ENCODE data around the gene ELAC1. TPM values are rescaled to one million over a fixed set of nuclear protein-coding genes. Genes with fewer than 3 reads are reported as not detected.

Gene ELAC1
- total RNA-seq, 4 donors from 2014 or later: 1.6 to 8.9 (median 6.0) TPM

DNA sequence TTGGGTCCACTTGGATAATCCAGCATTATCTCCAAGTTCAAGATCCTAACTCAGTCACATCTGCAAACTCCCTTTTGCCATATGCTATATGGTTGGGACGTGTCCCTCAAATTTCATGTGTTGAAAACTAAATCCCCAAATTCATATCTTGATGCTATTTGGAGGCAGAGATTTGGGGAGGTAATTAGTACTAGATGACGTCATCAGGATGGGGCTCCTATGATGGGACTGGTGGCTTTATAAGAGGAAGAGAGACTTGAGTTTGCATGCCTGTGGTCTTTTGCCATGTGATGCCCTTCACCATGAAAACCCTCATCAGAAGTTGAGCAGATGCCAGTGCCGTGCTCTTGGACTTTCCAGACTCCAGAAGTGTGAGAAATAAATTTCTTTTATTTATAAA lies 45.4 kb downstream of the ELAC1 start:
- H3K36me3 ChIP-seq: no peaks in the 10 kb centered on the region
- no peaks in the 10 kb centered on the region for H3K9me3 ChIP-seq
- H3K27me3 ChIP-seq: no peaks in the 10 kb centered on the region
- intact Hi-C loops (cut with DNase I): no loop called here
- no peak for TF ChIP-seq POLR2A (IDR thresholded peaks at IDR 0.05)
- TF ChIP-seq, protein P1, sequence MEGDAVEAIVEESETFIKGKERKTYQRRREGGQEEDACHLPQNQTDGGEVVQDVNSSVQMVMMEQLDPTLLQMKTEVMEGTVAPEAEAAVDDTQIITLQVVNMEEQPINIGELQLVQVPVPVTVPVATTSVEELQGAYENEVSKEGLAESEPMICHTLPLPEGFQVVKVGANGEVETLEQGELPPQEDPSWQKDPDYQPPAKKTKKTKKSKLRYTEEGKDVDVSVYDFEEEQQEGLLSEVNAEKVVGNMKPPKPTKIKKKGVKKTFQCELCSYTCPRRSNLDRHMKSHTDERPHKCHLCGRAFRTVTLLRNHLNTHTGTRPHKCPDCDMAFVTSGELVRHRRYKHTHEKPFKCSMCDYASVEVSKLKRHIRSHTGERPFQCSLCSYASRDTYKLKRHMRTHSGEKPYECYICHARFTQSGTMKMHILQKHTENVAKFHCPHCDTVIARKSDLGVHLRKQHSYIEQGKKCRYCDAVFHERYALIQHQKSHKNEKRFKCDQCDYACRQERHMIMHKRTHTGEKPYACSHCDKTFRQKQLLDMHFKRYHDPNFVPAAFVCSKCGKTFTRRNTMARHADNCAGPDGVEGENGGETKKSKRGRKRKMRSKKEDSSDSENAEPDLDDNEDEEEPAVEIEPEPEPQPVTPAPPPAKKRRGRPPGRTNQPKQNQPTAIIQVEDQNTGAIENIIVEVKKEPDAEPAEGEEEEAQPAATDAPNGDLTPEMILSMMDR (IDR thresholded peaks at IDR 0.05): no peak
- no peaks in the 10 kb centered on the region for H3K4me1 ChIP-seq
- no peak for DNase-seq
- no peak overlapping the region for H3K4me3 ChIP-seq
- no peak overlapping the region for H3K27ac ChIP-seq
- WGBS, 2 donors: 65 to 100% methylated on average over 3 of the region's 3 CpGs

DNA sequence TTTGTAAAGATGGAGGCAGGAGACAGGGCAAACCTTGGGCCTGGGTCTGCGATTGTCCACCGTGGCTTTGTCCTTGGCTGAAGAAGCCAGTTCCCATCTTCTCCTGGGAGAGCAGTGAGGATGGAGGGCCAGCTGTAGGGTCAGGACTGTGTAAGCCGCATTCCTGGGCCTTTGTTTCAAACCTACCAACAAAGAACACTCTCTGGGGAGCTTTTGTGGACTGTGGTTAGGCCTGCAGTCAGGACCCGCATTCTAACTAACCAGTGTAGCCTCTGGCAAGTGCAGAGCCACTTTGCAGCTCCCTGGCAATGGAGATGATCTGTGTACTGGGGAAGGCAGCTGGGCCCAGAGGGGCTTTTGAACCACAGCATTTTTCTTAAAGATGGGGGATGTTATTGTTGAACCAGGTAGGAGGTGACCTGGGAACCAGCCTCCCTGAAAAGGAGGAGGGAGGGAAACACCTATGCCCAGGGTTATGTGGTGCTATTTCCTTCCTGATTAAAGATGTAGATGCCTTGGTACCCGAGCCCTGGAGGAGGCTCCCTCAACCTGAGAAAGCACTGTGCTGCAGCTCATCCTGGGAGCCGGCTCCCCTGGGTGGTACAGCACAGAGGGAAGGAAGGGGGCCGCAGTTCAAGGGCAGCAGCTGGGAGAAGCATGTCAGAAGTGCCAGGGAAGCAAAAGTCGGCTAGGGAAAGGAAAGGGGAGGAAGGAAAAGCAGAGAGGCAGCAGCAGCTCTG lies 49.5 kb downstream of the ELAC1 start:
- no peaks in the 10 kb centered on the region for H3K9me3 ChIP-seq
- no peaks in the 10 kb centered on the region for H3K36me3 ChIP-seq
- no peaks in the 10 kb centered on the region for H3K27me3 ChIP-seq
- no peak for DNase-seq
- no peak overlapping the region for H3K4me3 ChIP-seq
- intact Hi-C loops (cut with DNase I): no loop called here
- no peaks in the 10 kb centered on the region for H3K4me1 ChIP-seq
- 64 to 79% methylated on average over 5 to 8 of the region's 8 CpGs for WGBS, 2 donors
- TF ChIP-seq, protein P1 (IDR thresholded peaks at IDR 0.05): no peak
- TF ChIP-seq POLR2A (IDR thresholded peaks at IDR 0.05): no peak
- H3K27ac ChIP-seq: no peak overlapping the region

DNA sequence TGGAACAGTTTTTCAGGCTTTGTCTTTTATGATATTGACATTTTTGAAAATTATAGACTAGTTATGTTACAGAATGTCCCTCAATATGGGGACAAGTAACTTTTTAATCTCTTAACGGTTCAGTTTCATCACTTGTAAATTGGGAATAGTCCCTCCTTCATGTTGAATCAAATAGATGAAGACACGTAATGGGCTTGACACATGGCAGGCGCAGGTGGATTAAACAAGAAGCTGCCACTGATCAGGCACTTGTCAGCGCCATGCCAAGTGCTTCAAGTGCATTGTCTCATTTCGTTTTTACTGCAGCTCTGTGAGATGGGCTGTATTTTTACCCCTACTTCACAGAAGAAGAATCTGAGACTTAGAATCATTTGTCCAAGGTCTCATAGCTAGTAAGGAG lies 52.7 kb downstream of the ELAC1 start:
- 79 to 81% methylated on average over 5 of the region's 5 CpGs for WGBS, 2 donors
- intact Hi-C loops (cut with DNase I): loop anchor here (10.0 kb wide), 1 partner anchor 56 kb away; the partner anchor contains the start of gene ELAC1
- H3K27ac ChIP-seq: no peak overlapping the region
- no peak overlapping the region for H3K4me3 ChIP-seq
- no peaks in the 10 kb centered on the region for H3K4me1 ChIP-seq
- TF ChIP-seq, protein P1 (IDR thresholded peaks at IDR 0.05): no peak
- no peak for TF ChIP-seq POLR2A (IDR thresholded peaks at IDR 0.05)
- DNase-seq: no peak
- H3K9me3 ChIP-seq: no peaks in the 10 kb centered on the region
- H3K27me3 ChIP-seq: no peaks in the 10 kb centered on the region
- peaks cover 0 to 16% (median 0%) of the 10 kb centered on the region in 3 donors for H3K36me3 ChIP-seq

DNA sequence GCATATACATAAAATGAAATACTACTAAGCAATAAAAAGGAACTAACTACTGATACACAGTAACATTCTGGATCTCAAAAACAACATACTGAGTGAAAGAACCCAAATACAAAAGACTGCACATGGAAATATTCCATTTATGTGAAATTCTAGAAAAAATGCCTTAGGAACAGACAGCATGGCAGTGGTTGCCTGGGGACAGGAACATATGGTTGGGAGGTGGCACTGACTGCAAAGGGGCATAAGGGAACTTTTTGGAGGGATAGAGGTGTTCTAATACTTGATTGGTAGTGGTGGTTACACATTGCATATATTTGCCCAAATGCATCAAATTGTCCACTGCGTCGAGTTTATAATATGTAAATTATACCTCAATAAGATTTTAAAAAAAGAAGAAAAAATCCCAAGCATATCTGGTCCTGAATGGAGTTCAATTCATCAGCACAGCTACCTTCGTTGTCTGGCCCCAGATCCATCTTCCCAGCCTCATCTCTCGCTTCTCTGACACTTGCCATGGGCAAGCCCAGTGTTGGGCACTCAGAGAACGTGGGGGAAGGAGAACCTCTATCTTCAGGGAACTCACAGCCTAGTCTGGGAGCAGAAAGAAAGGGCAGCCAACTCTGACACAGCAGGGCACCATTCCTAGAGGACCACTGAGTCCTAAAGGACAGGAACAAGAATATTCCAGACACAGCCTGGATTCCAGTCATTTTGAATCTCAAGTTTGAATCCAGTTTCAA lies 53.6 kb downstream of the ELAC1 start:
- DNase-seq: no peak
- intact Hi-C loops (cut with DNase I): loop anchor here (10.0 kb wide), 1 partner anchor 57 kb away; the partner anchor contains the start of gene ELAC1
- Histone ChIP-seq H3K36me3 (peaks cover 0 to 24% (median 0%) of the 10 kb centered on the region in 3 donors), H3K27me3 (no peaks in the 10 kb centered on the region), H3K4me1 (no peaks in the 10 kb centered on the region), H3K9me3 (no peaks in the 10 kb centered on the region), H3K27ac (no peak overlapping the region), H3K4me3 (no peak overlapping the region)
- TF ChIP-seq, protein P1 (IDR thresholded peaks at IDR 0.05): no peak
- TF ChIP-seq POLR2A (IDR thresholded peaks at IDR 0.05): no peak
- WGBS, 2 donors: 90 to 93% methylated on average over 5 of the region's 5 CpGs

DNA sequence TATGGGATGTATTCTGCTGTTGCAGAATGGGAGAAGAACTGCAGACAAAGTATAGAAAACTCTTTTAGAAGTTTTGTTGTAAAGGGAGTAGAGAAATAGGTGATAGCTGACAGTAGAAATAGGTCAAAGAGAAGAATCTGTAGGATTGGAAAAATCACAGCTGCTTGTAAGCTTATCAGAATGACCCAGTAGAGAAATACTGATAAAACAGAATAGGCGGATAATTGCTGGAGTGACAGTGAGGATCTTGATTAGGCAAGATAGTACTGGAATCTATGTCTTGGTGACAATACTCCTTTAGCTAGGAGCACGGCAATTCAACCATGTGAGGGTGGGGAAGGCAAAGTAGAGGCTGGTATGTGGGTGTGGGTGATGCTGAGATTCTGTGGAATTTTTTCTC lies 57.7 kb downstream of the ELAC1 start:
- TF ChIP-seq, protein P1 (IDR thresholded peaks at IDR 0.05): no peak
- no peak for TF ChIP-seq POLR2A (IDR thresholded peaks at IDR 0.05)
- no peak for DNase-seq
- H3K4me3 ChIP-seq: no peak overlapping the region
- H3K27ac ChIP-seq: no peak overlapping the region
- H3K36me3 ChIP-seq: peaks cover 0 to 27% (median 0%) of the 10 kb centered on the region in 3 donors
- H3K9me3 ChIP-seq: no peaks in the 10 kb centered on the region
- H3K4me1 ChIP-seq: peaks cover 8 to 24% (median 10%) of the 10 kb centered on the region in 3 donors
- intact Hi-C loops (cut with DNase I): loop anchor here (10.0 kb wide), 1 partner anchor 61 kb away; the partner anchor contains the start of gene ELAC1
- 90 to 98% methylated on average over 2 of the region's 2 CpGs for WGBS, 2 donors
- H3K27me3 ChIP-seq: no peaks in the 10 kb centered on the region

All from esophagus squamous epithelium (tissue), 5 donors.